Prostate gland (tissue), 2 donors: Measurements from ENCODE around the gene GTF2IRD1.

Source experiments
- CTCF ChIP-seq, 4 experiments: fragments of 200-600 bp in 2 of 4; fragments of 450-650 bp in 2 of 4; sonication (generic) in 2 of 4; IDR thresholded peaks; 1 replicate in 3 of 4; 2 replicates in 1 of 4; pipeline ENCODE4 v1.5.1; 2016 to 2019; ENCODE audit warnings: antibody characterized with exemption in 4 of 4, mild to moderate bottlenecking in 2 of 4, moderate library complexity in 2 of 4
- POLR2A ChIP-seq: fragments of 450-650 bp; IDR thresholded peaks from one replicate; pipeline ENCODE4 v1.6.1; 2016; ENCODE audit warnings: antibody characterized with exemption, mild to moderate bottlenecking
- POLR2AphosphoS5 ChIP-seq: sonication (generic); formaldehyde crosslinking; IDR thresholded peaks from one replicate; pipeline ENCODE4 v1.6.1; 2017; ENCODE audit warnings: antibody characterized with exemption

- TF ChIP-seq POLR2AphosphoS5 = no peak
- TF ChIP-seq POLR2A = no peak
- TF ChIP-seq CTCF (IDR thresholded peaks at IDR 0.05) = no peak
Measured at GRCh38 chr7:74494076-74494548, 40.4 kb downstream of the GTF2IRD1 start.
